ENCODE measurements around the gene SYNPR. TPM values are rescaled to one million over a fixed set of nuclear protein-coding genes. Genes with fewer than 3 reads are reported as not detected.

The SYNPR gene
- total RNA-seq, 1 donor from 2014 or later: not detected

GRCh38 chr3:63240381-63240902 is 37.7 kb upstream of the SYNPR start:
- Mint-ChIP-seq H3K36me3 (ENCODE audit: low read depth, unreplicated experiment) (no peaks in the 10 kb centered on the region), H3K4me3 (ENCODE audit: unreplicated experiment) (no peak overlapping the region), H3K4me1 (ENCODE audit: unreplicated experiment) (peaks cover 3% of the 10 kb centered on the region), H3K9me3 (ENCODE audit: unreplicated experiment) (no peaks in the 10 kb centered on the region), H3K27ac (ENCODE audit: unreplicated experiment) (no peak overlapping the region), H3K27me3 (ENCODE audit: unreplicated experiment) (no peaks in the 10 kb centered on the region)
- no peak for DNase-seq (ENCODE audit: low spot score)
- TF ChIP-seq CTCF (IDR thresholded peaks at IDR 0.05; ENCODE audit: unreplicated experiment): no peak

- no peak for TF ChIP-seq CTCF (IDR thresholded peaks at IDR 0.05; ENCODE audit: unreplicated experiment)
- Mint-ChIP-seq H3K9me3 (ENCODE audit: unreplicated experiment) (no peaks in the 10 kb centered on the region), H3K4me3 (ENCODE audit: unreplicated experiment) (no peak overlapping the region), H3K27ac (ENCODE audit: unreplicated experiment) (no peak overlapping the region), H3K4me1 (ENCODE audit: unreplicated experiment) (peaks cover 3% of the 10 kb centered on the region), H3K27me3 (ENCODE audit: unreplicated experiment) (no peaks in the 10 kb centered on the region), H3K36me3 (ENCODE audit: low read depth, unreplicated experiment) (no peaks in the 10 kb centered on the region)
- DNase-seq (ENCODE audit: low spot score): no peak
These were observed 36.0 kb upstream of the SYNPR start for GRCh38 chr3:63242124-63242523.

GRCh38 chr3:63244486-63244885 is 33.6 kb upstream of the SYNPR start:
- no peak overlapping the region for H3K4me3 Mint-ChIP-seq (ENCODE audit: unreplicated experiment)
- H3K27me3 Mint-ChIP-seq (ENCODE audit: unreplicated experiment): no peaks in the 10 kb centered on the region
- DNase-seq (ENCODE audit: low spot score): no peak
- TF ChIP-seq CTCF (IDR thresholded peaks at IDR 0.05; ENCODE audit: unreplicated experiment): no peak
- no peaks in the 10 kb centered on the region for H3K36me3 Mint-ChIP-seq (ENCODE audit: low read depth, unreplicated experiment)
- H3K27ac Mint-ChIP-seq (ENCODE audit: unreplicated experiment): no peak overlapping the region
- H3K4me1 Mint-ChIP-seq (ENCODE audit: unreplicated experiment): peaks cover 3% of the 10 kb centered on the region
- H3K9me3 Mint-ChIP-seq (ENCODE audit: unreplicated experiment): no peaks in the 10 kb centered on the region

DNA sequence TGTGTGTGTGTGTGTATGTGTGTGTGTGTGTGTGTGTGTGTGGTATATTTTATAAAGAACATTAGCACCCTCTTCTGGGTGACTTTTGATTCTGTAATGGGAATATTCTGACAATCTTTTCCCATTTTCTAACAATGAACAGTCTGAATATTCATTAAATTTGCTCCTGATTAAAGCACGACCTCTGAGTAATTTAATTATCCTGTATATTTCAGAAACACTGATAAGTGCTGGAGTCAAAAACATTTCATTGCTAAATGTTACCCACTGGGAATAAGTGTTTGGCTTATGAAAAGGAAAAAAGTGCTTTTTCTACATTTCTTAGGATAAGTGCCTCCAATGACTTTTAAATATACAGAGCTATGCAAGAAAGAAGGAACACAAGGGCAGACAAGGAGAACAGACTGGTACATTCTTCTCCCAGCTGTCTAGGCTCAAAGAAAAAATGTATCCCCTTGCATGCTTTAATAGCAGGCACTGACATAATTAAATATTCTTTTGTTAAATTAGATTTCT is 32.3 kb upstream of the SYNPR start:
- TF ChIP-seq CTCF (IDR thresholded peaks at IDR 0.05; ENCODE audit: unreplicated experiment): no peak
- no peak for DNase-seq (ENCODE audit: low spot score)
- no peaks in the 10 kb centered on the region for H3K4me1 Mint-ChIP-seq (ENCODE audit: unreplicated experiment)
- no peaks in the 10 kb centered on the region for H3K27me3 Mint-ChIP-seq (ENCODE audit: unreplicated experiment)
- no peak overlapping the region for H3K27ac Mint-ChIP-seq (ENCODE audit: unreplicated experiment)
- no peaks in the 10 kb centered on the region for H3K9me3 Mint-ChIP-seq (ENCODE audit: unreplicated experiment)
- H3K36me3 Mint-ChIP-seq (ENCODE audit: low read depth, unreplicated experiment): no peaks in the 10 kb centered on the region
- no peak overlapping the region for H3K4me3 Mint-ChIP-seq (ENCODE audit: unreplicated experiment)

DNA sequence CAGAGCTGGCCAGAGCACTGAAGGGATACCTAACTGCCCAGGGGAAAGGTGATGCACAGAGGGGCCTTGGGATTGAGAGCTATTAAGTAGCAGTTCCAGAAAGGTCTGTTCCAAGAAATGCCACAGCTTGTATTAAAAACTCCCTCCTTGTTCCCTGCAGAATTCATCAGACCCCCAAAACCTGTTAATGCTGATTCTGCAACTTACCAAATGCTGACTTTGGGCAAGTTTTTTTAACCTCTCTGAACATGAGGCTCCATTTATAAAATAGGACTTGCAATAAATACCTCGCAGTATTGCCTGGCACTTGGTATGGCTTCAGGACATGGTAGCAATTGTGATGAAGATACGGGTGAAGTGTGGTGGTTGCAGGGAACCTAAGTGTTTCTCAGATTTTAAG is 30.1 kb upstream of the SYNPR start:
- DNase-seq (ENCODE audit: low spot score): no peak
- Mint-ChIP-seq H3K9me3 (ENCODE audit: unreplicated experiment) (no peaks in the 10 kb centered on the region), H3K27ac (ENCODE audit: unreplicated experiment) (no peak overlapping the region), H3K36me3 (ENCODE audit: low read depth, unreplicated experiment) (no peaks in the 10 kb centered on the region), H3K4me1 (ENCODE audit: unreplicated experiment) (no peaks in the 10 kb centered on the region), H3K4me3 (ENCODE audit: unreplicated experiment) (no peak overlapping the region), H3K27me3 (ENCODE audit: unreplicated experiment) (no peaks in the 10 kb centered on the region)
- TF ChIP-seq CTCF (IDR thresholded peaks at IDR 0.05; ENCODE audit: unreplicated experiment): no peak

Measured in endothelial cell (in vitro differentiated cells).